Sigmoid colon (tissue), 4 donors: ENCODE data around the gene SLC6A18.

Source experiments
- POLR2AphosphoS5 ChIP-seq, 4 donors: sonication (generic); formaldehyde crosslinking; IDR thresholded peaks; one replicate each; pipeline ENCODE4 v1.6.1; 2017; ENCODE audit warnings: antibody characterized with exemption in 4 of 4
- TF ChIP-seq, protein P1 (sequence below), 4 experiments: fragments of 450-650 bp in 3 of 4; fragments of 200-600 bp in 1 of 4; IDR thresholded peaks; one replicate each; pipeline ENCODE4 v1.5.1; 2016 to 2019; ENCODE audit warnings: antibody characterized with exemption in 4 of 4, mild to moderate bottlenecking in 3 of 4, moderate library complexity in 2 of 4

DNA sequence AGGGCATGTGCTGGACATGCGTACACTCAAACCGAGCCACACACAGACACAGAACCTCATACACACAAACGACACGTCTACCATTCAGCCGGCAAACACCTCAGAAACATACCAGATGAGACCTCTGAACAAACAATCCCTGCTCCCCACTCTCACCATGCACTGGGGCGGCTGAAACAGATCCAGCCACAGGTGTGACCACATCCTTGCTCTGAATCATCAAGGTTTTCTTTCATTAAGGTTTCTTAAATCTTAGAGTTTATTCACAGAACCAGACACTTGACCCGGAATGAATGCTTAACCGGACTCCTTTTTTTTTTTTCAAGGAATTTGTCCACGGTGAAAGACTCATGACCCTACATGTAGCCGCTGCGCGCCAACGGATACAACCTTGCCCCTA is 43.5 kb downstream of the SLC6A18 start:
- TF ChIP-seq, protein P1, sequence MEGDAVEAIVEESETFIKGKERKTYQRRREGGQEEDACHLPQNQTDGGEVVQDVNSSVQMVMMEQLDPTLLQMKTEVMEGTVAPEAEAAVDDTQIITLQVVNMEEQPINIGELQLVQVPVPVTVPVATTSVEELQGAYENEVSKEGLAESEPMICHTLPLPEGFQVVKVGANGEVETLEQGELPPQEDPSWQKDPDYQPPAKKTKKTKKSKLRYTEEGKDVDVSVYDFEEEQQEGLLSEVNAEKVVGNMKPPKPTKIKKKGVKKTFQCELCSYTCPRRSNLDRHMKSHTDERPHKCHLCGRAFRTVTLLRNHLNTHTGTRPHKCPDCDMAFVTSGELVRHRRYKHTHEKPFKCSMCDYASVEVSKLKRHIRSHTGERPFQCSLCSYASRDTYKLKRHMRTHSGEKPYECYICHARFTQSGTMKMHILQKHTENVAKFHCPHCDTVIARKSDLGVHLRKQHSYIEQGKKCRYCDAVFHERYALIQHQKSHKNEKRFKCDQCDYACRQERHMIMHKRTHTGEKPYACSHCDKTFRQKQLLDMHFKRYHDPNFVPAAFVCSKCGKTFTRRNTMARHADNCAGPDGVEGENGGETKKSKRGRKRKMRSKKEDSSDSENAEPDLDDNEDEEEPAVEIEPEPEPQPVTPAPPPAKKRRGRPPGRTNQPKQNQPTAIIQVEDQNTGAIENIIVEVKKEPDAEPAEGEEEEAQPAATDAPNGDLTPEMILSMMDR (IDR thresholded peaks at IDR 0.05) = no peak
- no peak for TF ChIP-seq POLR2AphosphoS5 (IDR thresholded peaks at IDR 0.05)
